HepG2 (cell line): Measurements from ENCODE around the gene EEF1A2. TPM values are rescaled to one million over a fixed set of nuclear protein-coding genes. Genes with fewer than 3 reads are reported as not detected.
A peak's percentile ranks its signal among the peaks of the same experiment; 100 is the strongest.

ENCODE experiments used
- ATF7-NPFF ChIP-seq: sonication (generic); formaldehyde crosslinking; IDR thresholded peaks from 2 replicates; pipeline ENCODE4 v1.8.1; 2023; ENCODE audit warnings: mild to moderate bottlenecking, low read depth, missing genetic modification reagents, moderate library complexity
- CAMTA2 ChIP-seq: sonication (generic); formaldehyde crosslinking; IDR thresholded peaks from 2 replicates; pipeline ENCODE4 v1.4.0; 2020; ENCODE audit warnings: mild to moderate bottlenecking, missing genetic modification reagents, borderline replicate concordance
- CSRNP1 ChIP-seq: sonication (generic); formaldehyde crosslinking; IDR thresholded peaks from 2 replicates; pipeline ENCODE4 v1.8.1; 2023; ENCODE audit warnings: mild to moderate bottlenecking, missing genetic modification reagents
- EHMT2 ChIP-seq: fragments of 200-600 bp; sonication (generic); IDR thresholded peaks from 2 replicates; pipeline ENCODE4 v1.7.0; 2017; ENCODE audit warnings: antibody characterized with exemption, low read depth, low read length, borderline replicate concordance
- FOSL1 ChIP-seq: sonication (generic); formaldehyde crosslinking; IDR thresholded peaks from 2 replicates; pipeline ENCODE4 v1.9.0; 2021; ENCODE audit warnings: missing genetic modification reagents, borderline replicate concordance
- HMGXB4 ChIP-seq, 2 experiments: sonication (generic) in 1 of 2; formaldehyde crosslinking in 1 of 2; IDR thresholded peaks; 2 replicates each; pipeline versions ENCODE4 v1.4.0 to v1.6.1; 2018 to 2020; ENCODE audit warnings: missing genetic modification reagents in 2 of 2, borderline replicate concordance in 1 of 2, low read depth in 1 of 2, mild to moderate bottlenecking in 1 of 2, missing biosample characterization in 1 of 2
- NCOA1 ChIP-seq: sonication (generic); formaldehyde crosslinking; IDR thresholded peaks from 2 replicates; pipeline ENCODE4 v1.9.0; 2021; ENCODE audit warnings: missing genetic modification reagents
- SIN3A ChIP-seq: IDR thresholded peaks from 2 replicates; pipeline ENCODE4 v1.6.1; 2011; ENCODE audit warnings: low read depth, mild to moderate bottlenecking, control low read depth, low read length, borderline replicate concordance
- SMAD3 ChIP-seq: sonication (generic); formaldehyde crosslinking; IDR thresholded peaks from 2 replicates; pipeline ENCODE4 v1.4.0; 2020; ENCODE audit warnings: missing genetic modification reagents
- SP140L ChIP-seq: sonication (generic); formaldehyde crosslinking; IDR thresholded peaks from 2 replicates; pipeline ENCODE4 v1.4.0; 2020; ENCODE audit warnings: missing genetic modification reagents, borderline replicate concordance
- SRSF1 ChIP-seq: fragments of 200-400 bp; formaldehyde crosslinking; optimal IDR thresholded peaks from 2 replicates; pipeline ENCODE3; 2017; ENCODE audit warnings: mild to moderate bottlenecking, low read depth, low read length, moderate library complexity
- TBX3 ChIP-seq: fragments of 450-650 bp; IDR thresholded peaks from 2 replicates; pipeline ENCODE4 v1.6.1; 2017; ENCODE audit warnings: antibody characterized with exemption, mild to moderate bottlenecking, inconsistent platforms, borderline replicate concordance
- ZEB1 ChIP-seq: IDR thresholded peaks from 2 replicates; pipeline ENCODE4 v1.6.1; 2012; ENCODE audit warnings: mild to moderate bottlenecking, low read depth, inconsistent platforms; ENCODE audit not compliant: insufficient replicate concordance
- ZNF574 ChIP-seq: sonication (generic); formaldehyde crosslinking; IDR thresholded peaks from 2 replicates; pipeline ENCODE4 v1.4.0; 2020; ENCODE audit warnings: missing genetic modification reagents
- polyA plus RNA-seq, 8 experiments: library from polyadenylated mRNA; depleted of rRNA in 3 of 8; stranded (reverse) in 7 of 8; unstranded in 1 of 8; fragments of >200 nt; fragmentation: Illumina TruSeq in 4 of 8; extraction: Trizol in 4 of 8; gene quantifications; 2 replicates each; pipeline versions ENCODE4 v1.2.1 to v1.2.3, GENCODE V29; 2011 to 2016; ENCODE audit warnings: low read depth in 4 of 8, missing spikeins in 1 of 8, mixed read lengths in 1 of 8; ENCODE audit not compliant: insufficient read depth in 1 of 8
- total RNA-seq, 5 experiments: library from RNA; depleted of rRNA; stranded (reverse); fragments of >200 nt; fragmentation: Illumina TruSeq; extraction: Trizol; gene quantifications; 2 replicates each; pipeline ENCODE4 v1.2.3, GENCODE V29; 2016; ENCODE audit warnings: low read depth in 1 of 5
- TF ChIP-seq, protein P1 (sequence below): sonication (generic); formaldehyde crosslinking; IDR thresholded peaks from 2 replicates; pipeline ENCODE4 v1.4.0; 2020; ENCODE audit warnings: mild to moderate bottlenecking, missing genetic modification reagents, borderline replicate concordance

EEF1A2 gene
- total and polyA plus RNA-seq, 2 of the 13 experiments (the other 11 are each of a cell fraction or from before 2014, with no cell fraction given): 0.44 to 0.87 TPM

- peak in 1 of 2 experiments; percentile 45; a peak in 1 of 4 replicates for TF ChIP-seq HMGXB4 (CRISPR knock-in tag; IDR thresholded peaks at IDR 0.05; ENCODE audit: borderline replicate concordance in 1 of 2, low read depth in 1 of 2)
- TF ChIP-seq EHMT2: no peak
- TF ChIP-seq ATF7-NPFF: no peak
- TF ChIP-seq CSRNP1: peak; percentile 25; the same call in 1 of the 2 replicates
- TF ChIP-seq SP140L: no peak
- TF ChIP-seq SMAD3: no peak
- no peak for TF ChIP-seq CAMTA2 (CRISPR knock-in tag)
- 0 out of 2 replicates have a peak, but pooled peaks have one; percentile 57 for TF ChIP-seq SIN3A
- TF ChIP-seq SRSF1: peak; percentile 69
- no peak for TF ChIP-seq FOSL1 (CRISPR knock-in tag)
- TF ChIP-seq ZEB1: no peak
- TF ChIP-seq, protein P1, sequence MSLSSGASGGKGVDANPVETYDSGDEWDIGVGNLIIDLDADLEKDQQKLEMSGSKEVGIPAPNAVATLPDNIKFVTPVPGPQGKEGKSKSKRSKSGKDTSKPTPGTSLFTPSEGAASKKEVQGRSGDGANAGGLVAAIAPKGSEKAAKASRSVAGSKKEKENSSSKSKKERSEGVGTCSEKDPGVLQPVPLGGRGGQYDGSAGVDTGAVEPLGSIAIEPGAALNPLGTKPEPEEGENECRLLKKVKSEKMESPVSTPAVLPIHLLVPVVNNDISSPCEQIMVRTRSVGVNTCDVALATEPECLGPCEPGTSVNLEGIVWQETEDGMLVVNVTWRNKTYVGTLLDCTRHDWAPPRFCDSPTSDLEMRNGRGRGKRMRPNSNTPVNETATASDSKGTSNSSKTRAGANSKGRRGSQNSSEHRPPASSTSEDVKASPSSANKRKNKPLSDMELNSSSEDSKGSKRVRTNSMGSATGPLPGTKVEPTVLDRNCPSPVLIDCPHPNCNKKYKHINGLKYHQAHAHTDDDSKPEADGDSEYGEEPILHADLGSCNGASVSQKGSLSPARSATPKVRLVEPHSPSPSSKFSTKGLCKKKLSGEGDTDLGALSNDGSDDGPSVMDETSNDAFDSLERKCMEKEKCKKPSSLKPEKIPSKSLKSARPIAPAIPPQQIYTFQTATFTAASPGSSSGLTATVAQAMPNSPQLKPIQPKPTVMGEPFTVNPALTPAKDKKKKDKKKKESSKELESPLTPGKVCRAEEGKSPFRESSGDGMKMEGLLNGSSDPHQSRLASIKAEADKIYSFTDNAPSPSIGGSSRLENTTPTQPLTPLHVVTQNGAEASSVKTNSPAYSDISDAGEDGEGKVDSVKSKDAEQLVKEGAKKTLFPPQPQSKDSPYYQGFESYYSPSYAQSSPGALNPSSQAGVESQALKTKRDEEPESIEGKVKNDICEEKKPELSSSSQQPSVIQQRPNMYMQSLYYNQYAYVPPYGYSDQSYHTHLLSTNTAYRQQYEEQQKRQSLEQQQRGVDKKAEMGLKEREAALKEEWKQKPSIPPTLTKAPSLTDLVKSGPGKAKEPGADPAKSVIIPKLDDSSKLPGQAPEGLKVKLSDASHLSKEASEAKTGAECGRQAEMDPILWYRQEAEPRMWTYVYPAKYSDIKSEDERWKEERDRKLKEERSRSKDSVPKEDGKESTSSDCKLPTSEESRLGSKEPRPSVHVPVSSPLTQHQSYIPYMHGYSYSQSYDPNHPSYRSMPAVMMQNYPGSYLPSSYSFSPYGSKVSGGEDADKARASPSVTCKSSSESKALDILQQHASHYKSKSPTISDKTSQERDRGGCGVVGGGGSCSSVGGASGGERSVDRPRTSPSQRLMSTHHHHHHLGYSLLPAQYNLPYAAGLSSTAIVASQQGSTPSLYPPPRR (CRISPR knock-in tag): peak; percentile 63; the same call in 1 of the 2 replicates
- TF ChIP-seq NCOA1 (CRISPR knock-in tag): no peak
- TF ChIP-seq TBX3: peak; percentile 11; the same call in 1 of the 2 replicates
- no peak; the same call in 1 of the 2 replicates for TF ChIP-seq ZNF574
These were observed 45.5 kb upstream of the EEF1A2 start (continued) for GRCh38 chr20:63544241-63544957.
